ENCODE data around the gene UGT1A9.
"Not testable (repeated sequence)": the region's sequence is repeated elsewhere in the genome, so short reads cannot be mapped to it uniquely, and the experiment has no call there.

- TF ChIP-seq CTCF, EZH2 (IDR thresholded peaks at IDR 0.05): not testable (repeated sequence)
These were observed 79.0 kb downstream of the UGT1A9 start for GRCh38 chr2:233750689-233751088.
